A549 (cell line): ENCODE measurements around the gene IGSF9.

Source experiments
- ESRRA ChIP-seq: fragments of 150-350 bp; IDR thresholded peaks from 2 replicates; pipeline ENCODE4 v1.6.1; 2014; ENCODE audit warnings: mild to moderate bottlenecking, low read length, borderline replicate concordance
- KDM5A ChIP-seq: fragments of 200-600 bp; sonication (generic); IDR thresholded peaks from 2 replicates; pipeline ENCODE4 v1.6.1; 2016; ENCODE audit warnings: antibody characterized with exemption, mild to moderate bottlenecking
- POLR2A ChIP-seq: IDR thresholded peaks from 2 replicates; pipeline ENCODE4 v1.6.1; 2012; ENCODE audit warnings: mild to moderate bottlenecking, low read length
- RFX5 ChIP-seq: fragments of 450-650 bp; IDR thresholded peaks from 2 replicates; pipeline ENCODE4 v1.7.1; 2014; ENCODE audit warnings: antibody characterized with exemption, mild to moderate bottlenecking, moderate library complexity
- RNF2 ChIP-seq: fragments of 200-600 bp; sonication (generic); IDR thresholded peaks from 2 replicates; pipeline ENCODE4 v1.6.1; 2016; ENCODE audit warnings: low read depth, mild to moderate bottlenecking, antibody characterized with exemption, moderate library complexity, borderline replicate concordance
- TF ChIP-seq, protein P1 (sequence below): fragments of 150-350 bp; IDR thresholded peaks from 2 replicates; pipeline ENCODE4 v1.6.1; 2014; ENCODE audit warnings: low read depth, mild to moderate bottlenecking, low read length
- TF ChIP-seq, protein P2 (sequence below): fragments of >200 bp; sonication (Bioruptor Twin); formaldehyde crosslinking; IDR thresholded peaks from 3 replicates; pipeline ENCODE4 v1.5.1; 2016
- TF ChIP-seq, protein P3 (sequence below): fragments of 200-600 bp; sonication (generic); IDR thresholded peaks from 2 replicates; pipeline ENCODE4 v1.6.1; 2016; ENCODE audit warnings: antibody characterized with exemption, mild to moderate bottlenecking, moderate library complexity
- TF ChIP-seq, protein P4 (sequence below): fragments of 450-650 bp; IDR thresholded peaks from 2 replicates; pipeline ENCODE4 v1.6.1; 2014; ENCODE audit warnings: antibody characterized with exemption

DNA sequence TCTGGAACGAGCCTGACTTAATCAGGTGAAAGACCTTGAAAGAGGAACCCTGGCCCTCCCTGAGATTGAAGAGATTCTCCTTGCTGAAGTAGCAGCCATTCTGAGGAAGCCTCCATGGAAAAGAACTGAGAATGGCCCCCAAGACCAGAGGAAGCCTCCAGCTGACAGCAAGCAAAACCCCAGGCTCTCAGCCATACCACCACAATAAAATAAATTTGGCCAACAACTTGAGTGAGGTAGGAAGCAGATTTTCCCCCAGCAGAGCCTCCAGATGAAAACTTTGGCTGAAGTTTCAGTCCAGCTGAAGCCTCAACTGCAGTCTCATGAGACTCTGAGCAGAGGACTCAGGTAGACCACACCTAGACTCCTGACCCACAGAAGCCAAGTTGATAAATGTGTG is 42.6 kb upstream of the IGSF9 start:
- TF ChIP-seq, protein P1, sequence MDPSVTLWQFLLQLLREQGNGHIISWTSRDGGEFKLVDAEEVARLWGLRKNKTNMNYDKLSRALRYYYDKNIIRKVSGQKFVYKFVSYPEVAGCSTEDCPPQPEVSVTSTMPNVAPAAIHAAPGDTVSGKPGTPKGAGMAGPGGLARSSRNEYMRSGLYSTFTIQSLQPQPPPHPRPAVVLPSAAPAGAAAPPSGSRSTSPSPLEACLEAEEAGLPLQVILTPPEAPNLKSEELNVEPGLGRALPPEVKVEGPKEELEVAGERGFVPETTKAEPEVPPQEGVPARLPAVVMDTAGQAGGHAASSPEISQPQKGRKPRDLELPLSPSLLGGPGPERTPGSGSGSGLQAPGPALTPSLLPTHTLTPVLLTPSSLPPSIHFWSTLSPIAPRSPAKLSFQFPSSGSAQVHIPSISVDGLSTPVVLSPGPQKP, result no peak
- TF ChIP-seq RFX5 (no peak), POLR2A (no peak), ESRRA (no peak), RNF2 (no peak), KDM5A (no peak)
- TF ChIP-seq, protein P2, sequence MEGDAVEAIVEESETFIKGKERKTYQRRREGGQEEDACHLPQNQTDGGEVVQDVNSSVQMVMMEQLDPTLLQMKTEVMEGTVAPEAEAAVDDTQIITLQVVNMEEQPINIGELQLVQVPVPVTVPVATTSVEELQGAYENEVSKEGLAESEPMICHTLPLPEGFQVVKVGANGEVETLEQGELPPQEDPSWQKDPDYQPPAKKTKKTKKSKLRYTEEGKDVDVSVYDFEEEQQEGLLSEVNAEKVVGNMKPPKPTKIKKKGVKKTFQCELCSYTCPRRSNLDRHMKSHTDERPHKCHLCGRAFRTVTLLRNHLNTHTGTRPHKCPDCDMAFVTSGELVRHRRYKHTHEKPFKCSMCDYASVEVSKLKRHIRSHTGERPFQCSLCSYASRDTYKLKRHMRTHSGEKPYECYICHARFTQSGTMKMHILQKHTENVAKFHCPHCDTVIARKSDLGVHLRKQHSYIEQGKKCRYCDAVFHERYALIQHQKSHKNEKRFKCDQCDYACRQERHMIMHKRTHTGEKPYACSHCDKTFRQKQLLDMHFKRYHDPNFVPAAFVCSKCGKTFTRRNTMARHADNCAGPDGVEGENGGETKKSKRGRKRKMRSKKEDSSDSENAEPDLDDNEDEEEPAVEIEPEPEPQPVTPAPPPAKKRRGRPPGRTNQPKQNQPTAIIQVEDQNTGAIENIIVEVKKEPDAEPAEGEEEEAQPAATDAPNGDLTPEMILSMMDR, result no peak
- TF ChIP-seq, protein P3, sequence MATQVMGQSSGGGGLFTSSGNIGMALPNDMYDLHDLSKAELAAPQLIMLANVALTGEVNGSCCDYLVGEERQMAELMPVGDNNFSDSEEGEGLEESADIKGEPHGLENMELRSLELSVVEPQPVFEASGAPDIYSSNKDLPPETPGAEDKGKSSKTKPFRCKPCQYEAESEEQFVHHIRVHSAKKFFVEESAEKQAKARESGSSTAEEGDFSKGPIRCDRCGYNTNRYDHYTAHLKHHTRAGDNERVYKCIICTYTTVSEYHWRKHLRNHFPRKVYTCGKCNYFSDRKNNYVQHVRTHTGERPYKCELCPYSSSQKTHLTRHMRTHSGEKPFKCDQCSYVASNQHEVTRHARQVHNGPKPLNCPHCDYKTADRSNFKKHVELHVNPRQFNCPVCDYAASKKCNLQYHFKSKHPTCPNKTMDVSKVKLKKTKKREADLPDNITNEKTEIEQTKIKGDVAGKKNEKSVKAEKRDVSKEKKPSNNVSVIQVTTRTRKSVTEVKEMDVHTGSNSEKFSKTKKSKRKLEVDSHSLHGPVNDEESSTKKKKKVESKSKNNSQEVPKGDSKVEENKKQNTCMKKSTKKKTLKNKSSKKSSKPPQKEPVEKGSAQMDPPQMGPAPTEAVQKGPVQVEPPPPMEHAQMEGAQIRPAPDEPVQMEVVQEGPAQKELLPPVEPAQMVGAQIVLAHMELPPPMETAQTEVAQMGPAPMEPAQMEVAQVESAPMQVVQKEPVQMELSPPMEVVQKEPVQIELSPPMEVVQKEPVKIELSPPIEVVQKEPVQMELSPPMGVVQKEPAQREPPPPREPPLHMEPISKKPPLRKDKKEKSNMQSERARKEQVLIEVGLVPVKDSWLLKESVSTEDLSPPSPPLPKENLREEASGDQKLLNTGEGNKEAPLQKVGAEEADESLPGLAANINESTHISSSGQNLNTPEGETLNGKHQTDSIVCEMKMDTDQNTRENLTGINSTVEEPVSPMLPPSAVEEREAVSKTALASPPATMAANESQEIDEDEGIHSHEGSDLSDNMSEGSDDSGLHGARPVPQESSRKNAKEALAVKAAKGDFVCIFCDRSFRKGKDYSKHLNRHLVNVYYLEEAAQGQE, result no peak
- TF ChIP-seq, protein P4, sequence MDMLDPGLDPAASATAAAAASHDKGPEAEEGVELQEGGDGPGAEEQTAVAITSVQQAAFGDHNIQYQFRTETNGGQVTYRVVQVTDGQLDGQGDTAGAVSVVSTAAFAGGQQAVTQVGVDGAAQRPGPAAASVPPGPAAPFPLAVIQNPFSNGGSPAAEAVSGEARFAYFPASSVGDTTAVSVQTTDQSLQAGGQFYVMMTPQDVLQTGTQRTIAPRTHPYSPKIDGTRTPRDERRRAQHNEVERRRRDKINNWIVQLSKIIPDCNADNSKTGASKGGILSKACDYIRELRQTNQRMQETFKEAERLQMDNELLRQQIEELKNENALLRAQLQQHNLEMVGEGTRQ, result no peak
